HEK293 (cell line): ENCODE results near the gene USP16.
A peak's percentile ranks its signal among the peaks of the same experiment; 100 is the strongest.

Source experiments
- GFI1B ChIP-seq: fragments of 450-650 bp; formaldehyde crosslinking; IDR thresholded peaks from 2 replicates; pipeline ENCODE4 v1.5.1; 2016; ENCODE audit warnings: missing biosample characterization, missing genetic modification characterization
- MZF1 ChIP-seq: fragments of 450-650 bp; formaldehyde crosslinking; IDR thresholded peaks from 2 replicates; pipeline ENCODE4 v1.5.1; 2017; ENCODE audit warnings: missing biosample characterization, missing genetic modification characterization, borderline replicate concordance
- OSR2 ChIP-seq: fragments of 450-650 bp; formaldehyde crosslinking; IDR thresholded peaks from 2 replicates; pipeline ENCODE4 v1.5.1; 2016; ENCODE audit warnings: missing biosample characterization, missing genetic modification characterization
- PRDM1 ChIP-seq: fragments of 450-650 bp; formaldehyde crosslinking; IDR thresholded peaks from 2 replicates; pipeline ENCODE4; 2016; ENCODE audit warnings: missing biosample characterization, missing genetic modification characterization
- SALL2 ChIP-seq: fragments of 450-650 bp; formaldehyde crosslinking; IDR thresholded peaks from 2 replicates; pipeline ENCODE4 v1.5.0; 2017; ENCODE audit warnings: missing biosample characterization, mild to moderate bottlenecking, missing genetic modification characterization, borderline replicate concordance
- SCRT2 ChIP-seq: fragments of 450-650 bp; formaldehyde crosslinking; IDR thresholded peaks from 2 replicates; pipeline ENCODE4 v1.5.1; 2016; ENCODE audit warnings: missing biosample characterization, missing genetic modification characterization
- SP2 ChIP-seq: fragments of 450-650 bp; formaldehyde crosslinking; IDR thresholded peaks from 2 replicates; pipeline ENCODE4 v1.5.1; 2016; ENCODE audit warnings: missing biosample characterization, missing genetic modification characterization
- YY1 ChIP-seq: fragments of 450-650 bp; formaldehyde crosslinking; IDR thresholded peaks from 2 replicates; pipeline ENCODE4 v1.5.1; 2018; ENCODE audit warnings: missing biosample characterization, missing genetic modification characterization
- YY2 ChIP-seq: fragments of 450-650 bp; formaldehyde crosslinking; IDR thresholded peaks from 2 replicates; pipeline ENCODE4 v1.5.1; 2016; ENCODE audit warnings: missing biosample characterization, missing genetic modification characterization
- ZBTB17 ChIP-seq: fragments of 450-650 bp; formaldehyde crosslinking; IDR thresholded peaks from 2 replicates; pipeline ENCODE4 v1.5.1; 2016; ENCODE audit warnings: missing biosample characterization, missing genetic modification characterization
- ZBTB44 ChIP-seq: fragments of 450-650 bp; IDR thresholded peaks from 2 replicates; pipeline ENCODE4 v1.5.1; 2018; ENCODE audit warnings: missing biosample characterization, mild to moderate bottlenecking, missing genetic modification characterization
- ZNF133 ChIP-seq: fragments of 450-650 bp; formaldehyde crosslinking; IDR thresholded peaks from 2 replicates; pipeline ENCODE4 v1.5.1; 2016; ENCODE audit warnings: missing biosample characterization, missing genetic modification characterization
- ZNF174 ChIP-seq: fragments of 450-650 bp; formaldehyde crosslinking; IDR thresholded peaks from 2 replicates; pipeline ENCODE4 v1.5.0; 2017; ENCODE audit warnings: missing biosample characterization, mild to moderate bottlenecking, missing genetic modification characterization
- ZNF184 ChIP-seq: fragments of 450-650 bp; IDR thresholded peaks from 2 replicates; pipeline ENCODE4 v1.5.1; 2018; ENCODE audit warnings: missing biosample characterization, mild to moderate bottlenecking, missing genetic modification characterization
- ZNF280D ChIP-seq: fragments of 450-650 bp; formaldehyde crosslinking; IDR thresholded peaks from 2 replicates; pipeline ENCODE4 v1.5.1; 2016; ENCODE audit warnings: missing biosample characterization, missing genetic modification characterization
- ZNF324 ChIP-seq: fragments of 450-650 bp; formaldehyde crosslinking; IDR thresholded peaks from 2 replicates; pipeline ENCODE4 v1.5.1; 2016; ENCODE audit warnings: missing biosample characterization, missing genetic modification characterization
- ZNF37A ChIP-seq: fragments of 450-650 bp; IDR thresholded peaks from 2 replicates; pipeline ENCODE4 v1.5.1; 2018; ENCODE audit warnings: missing biosample characterization, missing genetic modification characterization
- ZNF548 ChIP-seq: fragments of 450-650 bp; formaldehyde crosslinking; IDR thresholded peaks from 2 replicates; pipeline ENCODE4 v1.5.1; 2016; ENCODE audit warnings: missing biosample characterization, missing genetic modification characterization
- ZNF580 ChIP-seq: fragments of 450-650 bp; formaldehyde crosslinking; IDR thresholded peaks from 2 replicates; pipeline ENCODE4 v1.5.1; 2016; ENCODE audit warnings: missing biosample characterization, missing genetic modification characterization
- ZNF670 ChIP-seq: fragments of 450-650 bp; formaldehyde crosslinking; IDR thresholded peaks from 2 replicates; pipeline ENCODE4 v1.5.1; 2016; ENCODE audit warnings: missing biosample characterization, missing genetic modification characterization, low read depth
- ZNF747 ChIP-seq: fragments of 450-650 bp; formaldehyde crosslinking; IDR thresholded peaks from 2 replicates; pipeline ENCODE4 v1.5.1; 2016; ENCODE audit warnings: missing biosample characterization, missing genetic modification characterization
- ZNF768 ChIP-seq: fragments of 450-650 bp; formaldehyde crosslinking; IDR thresholded peaks from 2 replicates; pipeline ENCODE4 v1.5.1; 2018; ENCODE audit warnings: missing biosample characterization, mild to moderate bottlenecking, missing genetic modification characterization
- ZSCAN23 ChIP-seq: fragments of 450-650 bp; formaldehyde crosslinking; IDR thresholded peaks from 2 replicates; pipeline ENCODE4 v1.5.1; 2016; ENCODE audit warnings: missing biosample characterization, missing genetic modification characterization
- ZSCAN4 ChIP-seq: fragments of 450-650 bp; formaldehyde crosslinking; IDR thresholded peaks from 2 replicates; pipeline ENCODE4 v1.5.1; 2017; ENCODE audit warnings: missing biosample characterization, missing genetic modification characterization

USP16 gene

GRCh38 chr21:29002442-29003144 is 21.9 kb upstream of the USP16 start (continued):
- TF ChIP-seq ZNF580 (tag by site-specific recombination) (peak; percentile 90; the same call in 1 of the 2 replicates), PRDM1 (tag by site-specific recombination) (no peak), ZSCAN4 (peak; percentile 33; the same call in 1 of the 2 replicates), ZSCAN23 (tag by site-specific recombination) (no peak; the same call in 1 of the 2 replicates), ZNF324 (tag by site-specific recombination) (peak; percentile 86), SP2 (tag by site-specific recombination) (peak; percentile 81), SCRT2 (tag by site-specific recombination) (no peak), ZNF747 (no peak), GFI1B (tag by site-specific recombination) (no peak), ZNF133 (tag by site-specific recombination) (no peak), YY1 (tag by site-specific recombination) (no peak), ZNF174 (tag by site-specific recombination) (no peak), ZBTB17 (tag by site-specific recombination) (peak; percentile 100), ZNF768 (tag by site-specific recombination) (no peak), ZNF280D (tag by site-specific recombination) (no peak), ZNF670 (tag by site-specific recombination) (no peak), ZBTB44 (tag by site-specific recombination) (peak; percentile 82), ZNF548 (tag by site-specific recombination) (no peak), ZNF37A (no peak), OSR2 (tag by site-specific recombination) (no peak; the same call in none of the 2 replicates), SALL2 (tag by site-specific recombination) (no peak), YY2 (tag by site-specific recombination) (no peak), ZNF184 (tag by site-specific recombination) (peak; percentile 34; the same call in 1 of the 2 replicates), MZF1 (tag by site-specific recombination) (peak; percentile 96)
